SHP77 (cell line): ENCODE measurements around the gene RGPD8.
A peak's percentile ranks its signal among the peaks of the same experiment; 100 is the strongest.
"Not testable (repeated sequence)": the region's sequence is repeated elsewhere in the genome, so short reads cannot be mapped to it uniquely, and the experiment has no call there.

ENCODE experiments used
- DNase-seq, 2 experiments: peaks; one replicate each; lab custom pipeline; 2025; lab: John Stamatoyannopoulos, UW

RGPD8 gene

GRCh38 chr2:112433480-112433879 lies at the start of gene RGPD8:
TSS of gene RGPD8 (minus strand) at chr2:112433645. CDS start at chr2:112433453, 192 bp downstream.
- DNase-seq: not testable (repeated sequence)

- peak; percentile 18 to 27 for DNase-seq
Measured at GRCh38 chr2:112483042-112483473, 49.6 kb upstream of the RGPD8 start.

GRCh38 chr2:112482309-112483041 lies 49.0 kb upstream of the RGPD8 start:
- peak in 1 of 2 experiments; percentile 15 for DNase-seq

GRCh38 chr2:112481528-112482233 lies 48.2 kb upstream of the RGPD8 start, which contains the start of gene TTL:
TSS of gene TTL (plus strand) at chr2:112482156. CDS start at chr2:112482345, 189 bp downstream.
- peak; percentile 59 to 74 for DNase-seq

- DNase-seq: peak; percentile 75 to 80
Measured at GRCh38 chr2:112481050-112481527, 47.6 kb upstream of the RGPD8 start.

- DNase-seq: peak; percentile 13 to 20
Measured at GRCh38 chr2:112480530-112481049, 47.1 kb upstream of the RGPD8 start.

- DNase-seq: no peak
Measured at GRCh38 chr2:112476434-112476833, 43.0 kb upstream of the RGPD8 start.

- DNase-seq: no peak
Measured at GRCh38 chr2:112474844-112475486, 41.5 kb upstream of the RGPD8 start.

GRCh38 chr2:112472547-112473263 lies 39.3 kb upstream of the RGPD8 start:
- DNase-seq: no peak

- peak in 1 of 2 experiments; percentile 3 for DNase-seq
Measured at GRCh38 chr2:112465382-112465781, 31.9 kb upstream of the RGPD8 start.

- DNase-seq: no peak
Measured at GRCh38 chr2:112463256-112463655, 29.8 kb upstream of the RGPD8 start.

GRCh38 chr2:112462178-112462577 lies 28.7 kb upstream of the RGPD8 start:
- no peak for DNase-seq

GRCh38 chr2:112459372-112459771 lies 25.9 kb upstream of the RGPD8 start:
- DNase-seq: no peak

GRCh38 chr2:112454586-112454985 lies 21.1 kb upstream of the RGPD8 start:
- DNase-seq: no peak

- DNase-seq: no peak
Measured at GRCh38 chr2:112451317-112451716, 17.9 kb upstream of the RGPD8 start.

GRCh38 chr2:112449854-112450253 lies 16.4 kb upstream of the RGPD8 start:
- DNase-seq: no peak

GRCh38 chr2:112444256-112444655 lies 10.8 kb upstream of the RGPD8 start:
- DNase-seq: not testable (repeated sequence)

- not testable (repeated sequence) for DNase-seq
Measured at GRCh38 chr2:112438603-112439261, 5.3 kb upstream of the RGPD8 start.

- not testable (repeated sequence) for DNase-seq
Measured at GRCh38 chr2:112437405-112437831, 4.0 kb upstream of the RGPD8 start.

GRCh38 chr2:112436993-112437392 lies 3.5 kb upstream of the RGPD8 start:
- DNase-seq: not testable (repeated sequence)
